Ecto neural progenitor cell (in vitro differentiated cells): ENCODE data around the gene DAPK2.
"Not testable (repeated sequence)": the region's sequence is repeated elsewhere in the genome, so short reads cannot be mapped to it uniquely, and the experiment has no call there.

ENCODE experiments used
- DNase-seq: peaks from one replicate; pipeline ENCODE4 v3.0.0-alpha.2; 2018; ENCODE audit warnings: low spot score

Gene DAPK2

DNA sequence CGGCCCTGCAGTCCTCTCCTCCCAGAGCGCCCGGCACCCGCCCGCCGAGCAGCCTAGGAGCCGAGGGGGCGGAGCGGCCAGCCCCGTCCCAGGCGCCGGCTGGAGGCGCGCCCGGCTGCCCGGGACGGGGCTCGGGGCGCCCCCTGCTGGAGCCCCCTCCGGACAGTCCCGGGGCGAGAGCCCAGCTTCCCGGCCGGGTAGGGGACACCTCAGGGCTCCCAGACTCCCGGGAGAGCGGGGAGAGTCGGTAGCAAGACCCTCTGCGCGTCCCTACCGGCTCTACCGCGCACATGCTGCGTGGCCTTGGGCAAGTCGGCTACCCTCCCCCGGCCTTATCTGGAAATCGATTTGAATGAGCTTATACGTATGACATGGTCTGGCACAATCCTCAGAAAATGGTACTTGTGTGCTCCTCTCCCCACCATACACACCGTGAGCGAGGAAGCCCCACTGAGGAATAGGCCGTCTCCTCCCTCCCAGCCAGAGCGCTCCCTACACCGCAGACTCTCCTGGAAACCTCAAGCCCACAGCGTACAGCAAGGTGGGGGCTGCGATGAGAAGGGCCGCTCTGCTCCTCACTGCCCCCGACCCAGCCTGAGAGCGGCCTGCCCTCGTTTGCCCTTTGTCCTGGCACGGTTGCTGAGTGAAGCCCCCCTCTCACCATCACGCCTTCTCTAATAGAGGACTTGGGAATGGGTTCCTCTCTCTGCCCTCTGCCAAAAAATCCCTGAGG, at the start of gene DAPK2:
TSS of gene DAPK2 (minus strand) at position 65 of the 733 bp plus-strand sequence. CDS start 6,224 bp downstream, outside the sequence.
- DNase-seq = peak; percentile 83

DNA sequence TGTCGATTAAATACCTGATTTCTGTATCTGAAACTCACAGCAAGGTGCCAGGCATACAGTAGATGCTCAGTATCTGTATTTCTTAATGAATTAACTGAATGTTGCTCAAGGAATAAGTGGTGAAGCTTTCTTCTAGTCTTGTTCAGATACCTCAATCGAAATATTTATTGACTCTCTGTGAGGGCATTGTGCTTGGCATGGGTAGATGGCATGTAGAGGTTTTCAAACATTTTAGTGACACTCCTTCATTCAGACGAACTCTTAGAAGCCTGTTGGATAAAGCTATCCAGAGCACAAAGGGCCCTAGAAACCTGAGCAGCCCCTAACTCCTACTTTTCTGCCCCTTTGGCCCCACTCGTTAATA, 49.1 kb upstream of the DAPK2 start:
- DNase-seq = no peak

GRCh38 chr15:64093627-64094417, 47.5 kb upstream of the DAPK2 start, which contains the start of gene CIAO2A:
Gene CIAO2A (minus strand): TSS chr15:64093838. CDS start chr15:64093768, 70 bp downstream.
- DNase-seq = peak; percentile 95

GRCh38 chr15:64092864-64093626, 46.8 kb upstream of the DAPK2 start:
- DNase-seq = no peak

DNA sequence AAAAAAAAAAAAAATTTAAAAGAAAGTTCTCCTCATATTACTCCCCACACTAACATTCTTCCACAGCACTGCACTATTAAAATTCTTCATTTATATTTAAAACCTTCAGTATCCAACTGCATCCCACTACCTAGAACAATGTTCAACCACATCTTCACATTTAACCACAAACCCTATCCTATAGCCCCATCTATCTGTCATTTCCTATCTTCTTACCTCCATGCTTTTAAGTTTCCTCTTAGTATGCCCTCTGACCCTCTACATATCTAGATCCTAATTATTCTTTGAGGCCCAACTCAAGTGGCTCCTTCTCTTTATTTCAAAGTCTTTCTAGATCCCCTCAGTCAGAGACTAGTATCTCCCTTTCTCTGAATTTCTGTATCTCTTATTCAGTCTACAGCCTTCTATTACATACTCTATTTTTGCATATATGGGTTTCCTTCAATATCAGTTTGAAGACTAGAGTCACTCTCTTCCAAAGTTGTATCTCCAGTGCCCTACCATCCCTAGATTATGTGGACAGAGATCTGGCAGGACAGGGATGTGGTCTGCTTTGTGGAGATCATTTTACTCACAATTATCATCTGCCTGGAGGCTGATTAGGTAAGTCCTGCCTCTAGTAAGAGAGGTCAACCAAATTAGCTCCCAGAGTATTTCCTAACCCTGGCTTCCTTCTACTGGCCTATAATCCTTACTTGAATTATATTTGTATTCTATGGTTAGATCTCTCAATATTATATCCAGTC, 46.0 kb upstream of the DAPK2 start:
- no peak for DNase-seq

- no peak for DNase-seq
Observed at GRCh38 chr15:64090527-64090926, 44.2 kb upstream of the DAPK2 start.

DNA sequence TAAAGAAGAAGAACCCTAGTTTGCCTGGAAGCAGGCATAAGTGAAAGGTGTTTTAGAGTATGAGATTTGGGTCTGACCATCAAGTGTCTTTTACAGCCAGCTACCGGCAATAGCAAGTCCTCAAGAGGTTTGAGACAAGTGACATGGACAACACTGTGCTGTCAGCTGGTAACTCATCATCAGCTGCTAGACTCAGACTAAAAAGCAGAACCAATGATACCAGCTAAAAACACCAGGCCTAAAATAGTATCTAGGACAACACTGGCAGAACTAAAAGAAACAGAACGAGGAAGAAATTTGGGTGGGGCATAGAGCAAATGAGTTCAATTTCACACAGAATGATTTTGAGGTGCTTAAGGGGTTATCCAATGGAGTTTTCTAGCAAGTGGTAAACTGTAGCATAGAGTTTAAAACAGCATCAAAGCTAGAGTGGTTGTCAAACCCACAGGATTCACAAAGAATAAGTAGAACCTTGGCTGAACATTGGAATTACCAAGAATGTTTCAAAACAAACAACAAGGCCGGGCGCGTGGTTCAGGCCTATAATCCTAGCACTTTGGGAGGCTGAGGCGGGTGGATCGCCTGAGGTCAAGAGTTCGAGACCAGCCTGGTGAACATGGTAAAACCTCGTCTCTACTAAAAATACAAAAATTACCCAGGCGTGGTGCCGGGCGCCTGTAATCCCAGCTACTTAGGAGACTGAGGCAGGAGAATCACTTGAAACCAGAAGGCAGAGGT, 43.4 kb upstream of the DAPK2 start:
- no peak for DNase-seq

DNA sequence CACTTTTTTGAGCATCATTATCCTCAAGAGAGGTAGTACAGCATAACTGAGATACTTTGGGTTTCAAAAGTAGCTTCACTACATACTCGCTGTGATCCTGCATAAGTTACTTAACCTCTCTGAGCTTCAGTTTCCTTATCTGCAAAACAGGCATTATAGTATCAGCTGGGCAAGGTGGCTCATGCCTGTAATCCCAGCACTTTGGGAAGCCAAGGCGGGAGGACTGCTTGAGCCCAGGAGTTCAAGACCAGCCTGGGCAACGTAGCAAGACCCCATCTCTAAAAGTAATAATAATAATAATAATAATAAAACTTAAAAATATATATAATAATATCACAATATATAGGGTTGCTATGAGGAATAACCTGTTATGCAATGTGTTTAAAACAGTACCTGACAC, 36.5 kb upstream of the DAPK2 start:
- no peak for DNase-seq

GRCh38 chr15:64073496-64073895, 27.2 kb upstream of the DAPK2 start:
- not testable (repeated sequence) for DNase-seq

DNA sequence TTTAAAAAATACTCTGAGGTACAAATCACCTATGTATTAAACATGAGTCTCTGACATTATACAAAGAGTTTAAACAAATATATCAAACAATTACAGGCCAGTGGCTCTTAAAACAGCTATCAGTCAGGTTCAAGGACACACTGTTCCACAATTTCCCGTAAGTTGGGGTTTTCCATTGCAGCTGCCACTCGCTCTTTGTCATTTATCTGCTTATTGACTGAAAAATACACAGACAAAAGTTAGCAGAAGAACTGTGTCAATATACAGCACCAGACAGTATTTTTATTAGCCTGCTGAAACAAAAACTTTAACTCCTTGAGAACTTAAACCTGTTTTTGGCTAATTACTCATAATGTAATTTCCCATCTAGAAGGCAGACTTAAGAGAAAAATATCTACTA, 26.5 kb upstream of the DAPK2 start:
- DNase-seq = no peak

- DNase-seq = no peak
Observed at GRCh38 chr15:64071931-64072765, 25.9 kb upstream of the DAPK2 start.

DNA sequence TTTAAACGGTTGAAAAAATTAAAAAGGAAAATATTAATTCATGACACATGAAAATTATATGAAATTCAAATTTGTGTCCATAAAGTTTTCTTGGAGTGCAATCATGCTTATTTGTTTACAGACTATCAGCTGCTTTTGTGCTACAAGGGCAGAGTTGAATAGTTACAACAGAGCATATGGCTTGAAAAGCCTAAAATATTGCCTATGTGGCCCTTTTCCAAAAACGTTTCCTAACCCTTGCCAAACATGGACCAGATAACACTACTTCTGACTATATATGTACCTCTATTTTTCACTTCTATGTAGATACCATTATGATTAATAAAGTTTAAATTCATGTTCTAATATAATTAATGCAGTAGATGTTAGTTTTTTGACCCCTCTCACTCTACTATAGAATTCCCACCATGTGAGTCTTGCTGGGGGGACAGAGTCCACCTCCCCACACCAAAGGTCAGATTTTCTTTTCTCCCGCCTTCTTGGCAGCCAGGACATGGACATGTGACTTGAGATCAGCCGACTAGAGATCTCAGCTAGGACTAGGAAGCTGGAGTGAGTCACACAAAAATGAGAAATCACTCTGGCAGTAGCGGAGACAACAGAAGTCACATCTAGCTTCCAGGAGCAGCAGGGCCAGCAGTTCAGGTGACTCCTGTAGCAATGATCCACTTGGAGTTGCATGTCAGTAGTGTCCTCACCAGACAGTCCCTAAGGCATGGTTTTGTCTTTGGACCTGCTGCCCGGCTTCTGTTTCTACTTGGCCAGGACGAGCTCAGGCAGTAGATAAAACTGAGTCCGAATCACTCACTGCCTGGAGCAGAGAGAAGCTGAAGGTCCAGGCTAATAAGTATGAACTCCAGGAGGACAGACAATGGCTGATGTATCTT, 24.9 kb upstream of the DAPK2 start:
- no peak for DNase-seq

GRCh38 chr15:64070106-64070505, 23.8 kb upstream of the DAPK2 start:
- no peak for DNase-seq

- DNase-seq = no peak
Observed at GRCh38 chr15:64068133-64068532, 21.8 kb upstream of the DAPK2 start.

DNA sequence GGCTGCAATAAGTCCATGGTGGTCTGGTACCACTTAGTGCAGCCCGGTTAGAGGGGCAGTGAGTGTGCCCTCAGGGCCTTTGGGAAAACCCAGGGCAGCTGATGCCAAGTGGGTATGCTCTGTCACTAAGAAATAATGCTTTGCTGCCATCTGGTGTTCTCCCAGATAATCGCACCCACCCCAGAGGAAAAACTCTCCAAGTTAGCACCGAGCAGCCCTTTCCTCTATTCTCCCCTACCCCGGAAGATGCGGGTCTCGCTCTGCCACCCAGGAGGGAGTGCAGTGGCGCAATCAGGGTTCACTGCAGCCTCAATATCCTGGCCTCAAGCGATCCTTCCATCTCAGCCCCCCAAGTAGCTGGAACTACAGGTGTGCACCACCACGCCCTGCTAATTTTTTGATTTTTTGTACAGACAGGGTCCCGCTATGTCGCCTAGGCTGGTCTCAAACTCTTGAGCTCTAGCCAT, 21.3 kb upstream of the DAPK2 start:
- peak; percentile 83 for DNase-seq

DNA sequence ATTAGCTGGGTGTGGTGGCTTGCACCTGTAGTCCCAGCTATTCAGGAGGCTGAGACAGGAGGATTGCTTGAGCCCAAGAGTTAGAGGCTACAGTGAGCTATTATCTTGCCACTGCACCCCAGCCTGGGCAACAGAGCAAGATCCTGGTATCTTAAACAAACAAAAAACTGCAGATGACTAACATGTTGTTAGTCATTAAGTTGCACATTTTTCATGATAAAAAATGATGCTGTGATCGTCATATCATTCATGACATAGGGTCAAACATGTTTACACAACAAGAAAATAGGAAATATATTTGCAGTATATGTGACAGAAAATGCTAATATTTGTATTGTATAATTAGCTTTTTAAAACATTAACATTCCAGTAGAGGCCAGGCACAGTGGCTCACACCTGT, 20.2 kb upstream of the DAPK2 start:
- no peak for DNase-seq

GRCh38 chr15:64060716-64061115, 14.4 kb upstream of the DAPK2 start:
- no peak for DNase-seq

DNA sequence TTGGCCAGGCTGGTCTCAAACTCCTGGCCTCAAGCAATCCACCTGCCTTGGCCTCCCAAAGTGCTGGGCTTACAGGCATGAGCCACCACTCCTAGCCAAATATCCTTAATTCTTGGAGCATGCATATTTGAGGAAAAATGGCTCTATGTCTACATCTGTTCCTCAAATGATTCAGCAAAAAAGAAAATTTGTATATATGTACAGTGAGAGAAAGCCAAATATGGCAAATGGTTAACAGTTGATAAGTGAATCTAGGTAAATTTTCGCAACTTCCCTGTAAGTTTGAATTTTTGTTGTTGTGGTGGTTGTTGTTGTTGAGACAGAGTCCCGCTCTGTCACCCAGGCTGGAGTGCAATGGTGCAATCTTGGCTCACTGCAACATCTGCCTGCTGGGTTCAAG, 12.8 kb upstream of the DAPK2 start:
- DNase-seq = not testable (repeated sequence)

- no peak for DNase-seq
Observed at GRCh38 chr15:64058279-64058678, 12.0 kb upstream of the DAPK2 start.
